ENCODE data around the gene KSR2. TPM values are rescaled to one million over a fixed set of nuclear protein-coding genes. Genes with fewer than 3 reads are reported as not detected.

Gene KSR2
- total and polyA plus RNA-seq, 10 of the 15 experiments (the other 5 are each of a cell fraction or from before 2014, with no cell fraction given): under 0.01 to 1.5 (median 0.01) TPM; not detected in 3

DNA sequence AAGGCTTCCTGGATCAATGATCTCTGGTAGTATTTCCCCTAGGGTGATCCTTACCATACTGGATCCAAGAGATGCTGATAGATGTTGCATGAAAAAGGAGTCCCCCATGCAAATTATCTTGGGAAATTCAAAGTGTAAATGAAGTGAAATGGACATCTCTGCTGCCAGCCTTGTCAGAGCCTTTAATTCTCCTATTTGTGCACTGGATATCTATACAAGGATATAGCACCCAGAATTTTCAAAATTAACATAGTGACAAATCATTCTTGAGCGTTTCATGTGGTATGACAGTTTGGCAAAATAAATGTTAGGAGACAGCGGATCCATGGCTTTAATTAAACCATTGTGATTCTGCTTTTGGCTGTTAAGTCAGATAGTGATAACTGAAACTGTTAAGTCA lies 260.9 kb downstream of the KSR2 start:
- ChIA-PET POLR2A (no interaction called here), CTCF (no interaction called here), RAD21 (ENCODE audit: unreplicated experiment) (no interaction called here), SMC1A (ENCODE audit: uncharacterized antibody, unreplicated experiment) (no interaction called here)
- no TSS peak for BruUV-seq (replicated peaks)
- no peaks in the 10 kb centered on the region for H3K27me3 ChIP-seq (replicated peaks in 1 of 2; ENCODE audit: control insufficient read depth in 2 of 2, insufficient read depth in 2 of 2, low read length in 1 of 2)
- 2% methylated on average over 2 of the region's 2 CpGs for WGBS (ENCODE audit: insufficient coverage, insufficient replicate concordance, low lambda C conversion rate, missing lambda C conversion rate)
- no peaks in the 10 kb centered on the region for H3K9me3 ChIP-seq (replicated peaks; ENCODE audit: control insufficient read depth, insufficient read depth, low read length)
- no peak overlapping the region for H2AFZ ChIP-seq (ENCODE audit: control insufficient read depth, low read depth, low read length)
- in situ Hi-C loops (cut with MboI): no loop called here
- no peak for ATAC-seq
- H3K4me2 ChIP-seq (ENCODE audit: control insufficient read depth, insufficient read depth): no peak overlapping the region
- intact Hi-C loops (cut with micrococcal nuclease; ENCODE audit: unreplicated experiment): no loop called here
- H3K4me3 ChIP-seq: no peak overlapping the region
- no peak for TF ChIP-seq FOXK2 (IDR thresholded peaks at IDR 0.05)
- TF ChIP-seq, protein P1, sequence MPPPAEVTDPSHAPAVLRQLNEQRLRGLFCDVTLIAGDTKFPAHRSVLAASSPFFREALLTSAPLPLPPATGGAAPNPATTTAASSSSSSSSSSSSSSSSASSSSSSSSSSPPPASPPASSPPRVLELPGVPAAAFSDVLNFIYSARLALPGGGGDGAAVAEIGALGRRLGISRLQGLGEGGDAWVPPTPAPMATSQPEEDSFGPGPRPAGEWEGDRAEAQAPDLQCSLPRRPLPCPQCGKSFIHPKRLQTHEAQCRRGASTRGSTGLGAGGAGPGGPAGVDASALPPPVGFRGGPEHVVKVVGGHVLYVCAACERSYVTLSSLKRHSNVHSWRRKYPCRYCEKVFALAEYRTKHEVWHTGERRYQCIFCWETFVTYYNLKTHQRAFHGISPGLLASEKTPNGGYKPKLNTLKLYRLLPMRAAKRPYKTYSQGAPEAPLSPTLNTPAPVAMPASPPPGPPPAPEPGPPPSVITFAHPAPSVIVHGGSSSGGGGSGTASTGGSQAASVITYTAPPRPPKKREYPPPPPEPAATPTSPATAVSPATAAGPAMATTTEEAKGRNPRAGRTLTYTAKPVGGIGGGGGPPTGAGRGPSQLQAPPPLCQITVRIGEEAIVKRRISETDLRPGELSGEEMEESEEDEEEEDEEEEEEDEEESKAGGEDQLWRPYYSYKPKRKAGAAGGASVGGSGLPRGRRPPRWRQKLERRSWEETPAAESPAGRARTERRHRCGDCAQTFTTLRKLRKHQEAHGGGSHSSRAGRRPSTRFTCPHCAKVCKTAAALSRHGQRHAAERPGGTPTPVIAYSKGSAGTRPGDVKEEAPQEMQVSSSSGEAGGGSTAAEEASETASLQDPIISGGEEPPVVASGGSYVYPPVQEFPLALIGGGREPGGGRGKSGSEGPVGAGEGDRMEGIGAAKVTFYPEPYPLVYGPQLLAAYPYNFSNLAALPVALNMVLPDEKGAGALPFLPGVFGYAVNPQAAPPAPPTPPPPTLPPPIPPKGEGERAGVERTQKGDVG (CRISPR knock-in tag; IDR thresholded peaks at IDR 0.05): no peak
- TF ChIP-seq HDAC2 (IDR thresholded peaks at IDR 0.05): no peak
- no peak for TF ChIP-seq NRF1 (conservative IDR thresholded peaks at IDR 0.05; ENCODE audit: low read depth, low read length)
- no peak for TF ChIP-seq WRNIP1 (IDR thresholded peaks at IDR 0.05; ENCODE audit: borderline replicate concordance, low read depth, low read length)
- TF ChIP-seq CREM (IDR thresholded peaks at IDR 0.05; ENCODE audit: low read depth): no peak
- no peak for TF ChIP-seq HCFC1 (IDR thresholded peaks at IDR 0.05; ENCODE audit: low read length)
- TF ChIP-seq RFX5 (IDR thresholded peaks at IDR 0.05; ENCODE audit: low read depth, low read length): no peak
- TF ChIP-seq YBX1 (IDR thresholded peaks at IDR 0.05): no peak
- no peak for TF ChIP-seq EED (IDR thresholded peaks at IDR 0.05; ENCODE audit: low read depth)
- TF ChIP-seq, protein P2, sequence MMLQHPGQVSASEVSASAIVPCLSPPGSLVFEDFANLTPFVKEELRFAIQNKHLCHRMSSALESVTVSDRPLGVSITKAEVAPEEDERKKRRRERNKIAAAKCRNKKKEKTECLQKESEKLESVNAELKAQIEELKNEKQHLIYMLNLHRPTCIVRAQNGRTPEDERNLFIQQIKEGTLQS (IDR thresholded peaks at IDR 0.05; ENCODE audit: borderline replicate concordance, extremely low read depth, low read depth, low read length): no peak
- no peak for TF ChIP-seq NBN (IDR thresholded peaks at IDR 0.05)
- TF ChIP-seq SUPT20H (IDR thresholded peaks at IDR 0.05; ENCODE audit: borderline replicate concordance, control insufficient read depth, low read depth, low read length): no peak
- FAIRE-seq: no peak
- no peaks in the 10 kb centered on the region for H4K20me1 ChIP-seq (ENCODE audit: control insufficient read depth, insufficient read depth)
- H3K36me3 ChIP-seq (ENCODE audit: control insufficient read depth in 2 of 2, insufficient read depth in 2 of 2, low read length in 1 of 2): no peaks in the 10 kb centered on the region
- H3K79me2 ChIP-seq (ENCODE audit: control insufficient read depth, insufficient read depth, low read length): no peaks in the 10 kb centered on the region
- no peak for DNase-seq (ENCODE audit: low read depth, low spot score)
- H3K27ac ChIP-seq (ENCODE audit: control insufficient read depth, insufficient read depth): no peak overlapping the region
- H3K9ac ChIP-seq (ENCODE audit: control insufficient read depth, insufficient read depth, low read length): no peak overlapping the region
- no peaks in the 10 kb centered on the region for H3K4me1 ChIP-seq (ENCODE audit: control insufficient read depth, insufficient read depth, low read length)

Measured in GM12878 (cell line).